Measurements from ENCODE around the gene ADIG. TPM values are rescaled to one million over a fixed set of nuclear protein-coding genes. Genes with fewer than 3 reads are reported as not detected.

The ADIG gene
- total RNA-seq, 1 experiment from 2014 or later = not detected

GRCh38 chr20:38548356-38549083 lies 32.5 kb upstream of the ADIG start:
- Mint-ChIP-seq H3K36me3 (ENCODE audit: insufficient read depth, unreplicated experiment) (peaks cover 9% of the 10 kb centered on the region), H3K27me3 (ENCODE audit: unreplicated experiment) (no peaks in the 10 kb centered on the region), H3K9me3 (ENCODE audit: low read depth, unreplicated experiment) (no peaks in the 10 kb centered on the region), H3K4me3 (ENCODE audit: low read depth, unreplicated experiment) (no peak overlapping the region), H3K4me1 (ENCODE audit: low read depth, unreplicated experiment) (no peaks in the 10 kb centered on the region), H3K27ac (ENCODE audit: unreplicated experiment) (no peak overlapping the region)
- TF ChIP-seq, protein P1, sequence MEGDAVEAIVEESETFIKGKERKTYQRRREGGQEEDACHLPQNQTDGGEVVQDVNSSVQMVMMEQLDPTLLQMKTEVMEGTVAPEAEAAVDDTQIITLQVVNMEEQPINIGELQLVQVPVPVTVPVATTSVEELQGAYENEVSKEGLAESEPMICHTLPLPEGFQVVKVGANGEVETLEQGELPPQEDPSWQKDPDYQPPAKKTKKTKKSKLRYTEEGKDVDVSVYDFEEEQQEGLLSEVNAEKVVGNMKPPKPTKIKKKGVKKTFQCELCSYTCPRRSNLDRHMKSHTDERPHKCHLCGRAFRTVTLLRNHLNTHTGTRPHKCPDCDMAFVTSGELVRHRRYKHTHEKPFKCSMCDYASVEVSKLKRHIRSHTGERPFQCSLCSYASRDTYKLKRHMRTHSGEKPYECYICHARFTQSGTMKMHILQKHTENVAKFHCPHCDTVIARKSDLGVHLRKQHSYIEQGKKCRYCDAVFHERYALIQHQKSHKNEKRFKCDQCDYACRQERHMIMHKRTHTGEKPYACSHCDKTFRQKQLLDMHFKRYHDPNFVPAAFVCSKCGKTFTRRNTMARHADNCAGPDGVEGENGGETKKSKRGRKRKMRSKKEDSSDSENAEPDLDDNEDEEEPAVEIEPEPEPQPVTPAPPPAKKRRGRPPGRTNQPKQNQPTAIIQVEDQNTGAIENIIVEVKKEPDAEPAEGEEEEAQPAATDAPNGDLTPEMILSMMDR (IDR thresholded peaks at IDR 0.05; ENCODE audit: unreplicated experiment) = no peak
- intact Hi-C loops (cut with micrococcal nuclease; ENCODE audit: unreplicated experiment) = no loop called here
- no TSS peak for BruUV-seq (replicated peaks)
- CTCF ChIA-PET = no interaction called here
- no peak for DNase-seq

DNA sequence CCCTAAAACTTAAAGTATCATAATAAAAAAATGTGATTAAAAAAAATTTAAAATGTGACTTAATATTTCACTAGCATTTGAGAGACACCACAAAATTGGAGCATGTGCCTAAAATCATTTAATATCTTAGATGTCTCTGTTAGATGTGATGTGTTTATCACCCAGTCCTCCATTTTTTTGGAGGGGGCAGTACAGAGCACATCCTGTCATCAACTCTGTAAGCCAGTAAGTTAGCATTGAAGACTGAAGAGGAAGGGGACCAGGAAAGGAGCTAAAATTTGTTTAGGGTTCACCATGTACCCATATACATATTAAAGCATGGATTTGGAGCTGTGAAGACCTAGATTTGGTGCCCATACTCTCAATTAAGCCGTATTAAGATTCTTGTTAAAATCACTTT lies 30.7 kb upstream of the ADIG start:
- no peaks in the 10 kb centered on the region for H3K9me3 Mint-ChIP-seq (ENCODE audit: low read depth, unreplicated experiment)
- intact Hi-C loops (cut with micrococcal nuclease; ENCODE audit: unreplicated experiment) = no loop called here
- no TSS peak for BruUV-seq (replicated peaks)
- no peak overlapping the region for H3K4me3 Mint-ChIP-seq (ENCODE audit: low read depth, unreplicated experiment)
- H3K27me3 Mint-ChIP-seq (ENCODE audit: unreplicated experiment) = no peaks in the 10 kb centered on the region
- H3K36me3 Mint-ChIP-seq (ENCODE audit: insufficient read depth, unreplicated experiment) = peaks cover 9% of the 10 kb centered on the region
- TF ChIP-seq, protein P1 (IDR thresholded peaks at IDR 0.05; ENCODE audit: unreplicated experiment) = no peak
- no peaks in the 10 kb centered on the region for H3K4me1 Mint-ChIP-seq (ENCODE audit: low read depth, unreplicated experiment)
- DNase-seq = no peak
- CTCF ChIA-PET = no interaction called here
- no peak overlapping the region for H3K27ac Mint-ChIP-seq (ENCODE audit: unreplicated experiment)

DNA sequence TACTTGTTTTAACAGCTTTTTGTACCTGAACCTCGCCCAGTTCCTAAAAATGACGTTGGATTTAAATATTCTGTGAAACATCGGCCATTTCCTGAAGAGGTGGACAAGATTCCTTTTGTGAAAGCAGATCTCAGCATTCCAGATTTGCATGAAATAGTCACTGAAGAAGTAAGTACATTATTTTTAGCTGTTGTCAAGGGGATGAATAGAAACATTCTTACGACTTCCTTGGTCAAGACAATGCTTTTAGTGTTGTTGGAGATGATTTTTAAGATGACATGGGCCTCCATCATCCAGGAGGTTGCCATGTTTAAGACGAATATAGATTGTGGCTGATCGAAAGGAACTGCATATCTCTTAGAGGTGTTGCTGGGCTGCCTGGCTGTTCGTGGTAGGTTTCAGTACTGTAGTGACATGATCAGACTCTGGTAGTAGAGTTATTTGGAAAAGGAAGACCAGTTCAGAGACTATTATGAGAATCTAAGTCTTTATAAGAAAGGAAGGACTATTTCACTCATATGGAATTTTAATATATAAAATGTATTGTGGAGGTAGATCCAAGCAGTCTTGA lies 29.9 kb upstream of the ADIG start:
- H3K36me3 Mint-ChIP-seq (ENCODE audit: insufficient read depth, unreplicated experiment) = peaks cover 9% of the 10 kb centered on the region
- H3K27me3 Mint-ChIP-seq (ENCODE audit: unreplicated experiment) = no peaks in the 10 kb centered on the region
- CTCF ChIA-PET = no interaction called here

DNA sequence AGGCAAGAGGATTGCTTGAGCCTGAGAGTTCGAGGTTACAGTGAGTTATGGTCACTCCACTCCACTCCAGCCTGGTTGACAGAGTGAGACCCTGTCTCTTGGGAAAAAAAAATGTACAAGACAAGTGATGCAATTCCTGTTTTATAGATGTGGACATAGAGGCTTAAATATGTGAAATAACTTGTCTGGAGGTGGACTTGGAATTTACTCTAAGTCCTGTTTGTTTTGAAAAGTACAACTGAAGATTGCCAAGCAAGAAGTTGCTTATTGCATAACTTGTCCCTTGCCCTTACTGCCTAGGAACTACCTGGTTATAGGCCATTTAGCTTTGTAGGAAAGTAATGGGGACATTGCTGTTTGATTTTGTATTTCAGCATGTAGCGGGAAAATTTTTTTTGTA lies 26.0 kb upstream of the ADIG start:
- H3K4me3 Mint-ChIP-seq (ENCODE audit: low read depth, unreplicated experiment) = no peak overlapping the region
- no peaks in the 10 kb centered on the region for H3K27me3 Mint-ChIP-seq (ENCODE audit: unreplicated experiment)
- no peaks in the 10 kb centered on the region for H3K9me3 Mint-ChIP-seq (ENCODE audit: low read depth, unreplicated experiment)
- BruUV-seq (replicated peaks) = no TSS peak
- DNase-seq = no peak
- CTCF ChIA-PET = no interaction called here
- H3K27ac Mint-ChIP-seq (ENCODE audit: unreplicated experiment) = no peak overlapping the region
- peaks cover 23% of the 10 kb centered on the region for H3K36me3 Mint-ChIP-seq (ENCODE audit: insufficient read depth, unreplicated experiment)
- TF ChIP-seq, protein P1 (IDR thresholded peaks at IDR 0.05; ENCODE audit: unreplicated experiment) = no peak
- no peaks in the 10 kb centered on the region for H3K4me1 Mint-ChIP-seq (ENCODE audit: low read depth, unreplicated experiment)
- intact Hi-C loops (cut with micrococcal nuclease; ENCODE audit: unreplicated experiment) = no loop called here

More for the DNA sequence above, 29.9 kb upstream of the ADIG start:
- TF ChIP-seq, protein P1 (IDR thresholded peaks at IDR 0.05; ENCODE audit: unreplicated experiment) = no peak
- H3K9me3 Mint-ChIP-seq (ENCODE audit: low read depth, unreplicated experiment) = no peaks in the 10 kb centered on the region
- no TSS peak for BruUV-seq (replicated peaks)
- H3K4me3 Mint-ChIP-seq (ENCODE audit: low read depth, unreplicated experiment) = no peak overlapping the region
- intact Hi-C loops (cut with micrococcal nuclease; ENCODE audit: unreplicated experiment) = no loop called here
- H3K4me1 Mint-ChIP-seq (ENCODE audit: low read depth, unreplicated experiment) = no peaks in the 10 kb centered on the region
- H3K27ac Mint-ChIP-seq (ENCODE audit: unreplicated experiment) = no peak overlapping the region
- no peak for DNase-seq

All from Calu3 (cell line).